HG03045 (cell line): ENCODE results near the gene SCGB1A1.

Experiments used
- ATAC-seq: cut with Tn5 transposase; IDR thresholded peaks from one replicate; pipeline ENCODE4 v1.9.1; 2021; ENCODE audit warnings: mild to moderate bottlenecking, moderate library complexity; ENCODE audit not compliant: unreplicated experiment

The SCGB1A1 gene

GRCh38 chr11:62398011-62398994 is 20.5 kb upstream of the SCGB1A1 start:
- no peak for ATAC-seq

- no peak for ATAC-seq
These were observed 19.5 kb upstream of the SCGB1A1 start for GRCh38 chr11:62399172-62399877.

- no peak for ATAC-seq
These were observed 19.0 kb upstream of the SCGB1A1 start for GRCh38 chr11:62399878-62400266.

- no peak for ATAC-seq
These were observed 18.6 kb upstream of the SCGB1A1 start for GRCh38 chr11:62400281-62400680.

- ATAC-seq = no peak
These were observed 18.1 kb upstream of the SCGB1A1 start for GRCh38 chr11:62400760-62401159.

GRCh38 chr11:62401356-62401755 is 17.5 kb upstream of the SCGB1A1 start:
- ATAC-seq = no peak

- no peak for ATAC-seq
These were observed 17.0 kb upstream of the SCGB1A1 start for GRCh38 chr11:62401811-62402210.

GRCh38 chr11:62402226-62402959 is 16.4 kb upstream of the SCGB1A1 start:
- no peak for ATAC-seq

GRCh38 chr11:62402960-62403730 is 15.7 kb upstream of the SCGB1A1 start:
- ATAC-seq = no peak

GRCh38 chr11:62404435-62404834 is 14.4 kb upstream of the SCGB1A1 start:
- ATAC-seq = no peak

- no peak for ATAC-seq
These were observed 13.9 kb upstream of the SCGB1A1 start for GRCh38 chr11:62404901-62405300.

GRCh38 chr11:62406034-62406433 is 12.8 kb upstream of the SCGB1A1 start:
- no peak for ATAC-seq

- no peak for ATAC-seq
These were observed 9.0 kb upstream of the SCGB1A1 start for GRCh38 chr11:62409831-62410230.

- no peak for ATAC-seq
These were observed 7.9 kb upstream of the SCGB1A1 start for GRCh38 chr11:62410972-62411371.

- ATAC-seq = no peak
These were observed 7.3 kb upstream of the SCGB1A1 start for GRCh38 chr11:62411524-62411923.

GRCh38 chr11:62413060-62413696 is 5.7 kb upstream of the SCGB1A1 start:
- no peak for ATAC-seq

GRCh38 chr11:62416596-62416995 is 2.2 kb upstream of the SCGB1A1 start:
- no peak for ATAC-seq

- ATAC-seq = no peak
These were observed 697 bp upstream of the SCGB1A1 start for GRCh38 chr11:62418136-62418535.

GRCh38 chr11:62419314-62419929 is 589 bp downstream of the SCGB1A1 start:
- no peak for ATAC-seq

GRCh38 chr11:62419943-62420342 is 1.1 kb downstream of the SCGB1A1 start:
- ATAC-seq = no peak
